Common myeloid progenitor, CD34-positive (primary cell): Measurements from ENCODE around the gene LRPPRC.
A peak's percentile ranks its signal among the peaks of the same experiment; 100 is the strongest.

Experiments
- CTCF ChIA-PET: fragments of 350-600 bp; sonication (Branson Sonifier 250); formaldehyde crosslinking; loops from one replicate; lab custom pipeline; 2021; ENCODE audit warnings: antibody characterized with exemption; lab: Charles Lee
- POLR2A ChIA-PET: fragments of 350-600 bp; sonication (Branson Sonifier 250); formaldehyde crosslinking; loops from one replicate; lab custom pipeline; 2021; ENCODE audit warnings: antibody characterized with exemption; lab: Charles Lee
- DNase-seq, 3 donors: peaks; one replicate each; pipeline versions ENCODE4 v3.0.0 to v3.0.0-alpha.2; 2013
- H3K27ac ChIP-seq, 2 experiments: 1 replicate in 1 of 2; 2 replicates in 1 of 2; pipeline ENCODE4 v1.7.0; 2013; ENCODE audit warnings: inconsistent platforms in 2 of 2, low read length in 2 of 2, mild to moderate bottlenecking in 2 of 2, low read depth in 1 of 2, moderate library complexity in 1 of 2; ENCODE audit not compliant: severe bottlenecking in 2 of 2, insufficient read depth in 1 of 2, poor library complexity in 1 of 2
- H3K27me3 ChIP-seq, 5 experiments: replicated peaks in 2 of 5; 1 replicate in 3 of 5; 2 replicates in 2 of 5; pipeline versions ENCODE4 v1.6.1 to v1.7.0; 2013; ENCODE audit warnings: low read length in 4 of 5, mild to moderate bottlenecking in 2 of 5, moderate library complexity in 2 of 5, inconsistent platforms in 1 of 5; ENCODE audit not compliant: insufficient read depth in 5 of 5, control insufficient read depth in 4 of 5
- H3K36me3 ChIP-seq, 4 experiments: 1 replicate in 2 of 4; 2 replicates in 2 of 4; pipeline versions ENCODE4 v1.6.1 to v1.7.0; 2013; ENCODE audit warnings: low read length in 3 of 4, control low read depth in 1 of 4, mild to moderate bottlenecking in 1 of 4; ENCODE audit not compliant: control insufficient read depth in 4 of 4, insufficient read depth in 4 of 4
- H3K4me1 ChIP-seq, 4 experiments: 1 replicate in 3 of 4; 2 replicates in 1 of 4; pipeline versions ENCODE4 v1.6.1 to v1.7.1; 2013; ENCODE audit warnings: low read length in 3 of 4, mild to moderate bottlenecking in 3 of 4, control low read depth in 1 of 4, inconsistent platforms in 1 of 4, moderate library complexity in 1 of 4; ENCODE audit not compliant: control insufficient read depth in 4 of 4, insufficient read depth in 4 of 4; ENCODE audit errors: control extremely low read depth in 1 of 4
- H3K4me3 ChIP-seq, 7 experiments: 1 replicate in 4 of 7; 2 replicates in 3 of 7; pipeline versions ENCODE4 v1.5.1 to v1.7.0; 2013; ENCODE audit warnings: mild to moderate bottlenecking in 7 of 7, low read length in 6 of 7, moderate library complexity in 6 of 7, inconsistent platforms in 2 of 7, low read depth in 2 of 7, control low read depth in 1 of 7; ENCODE audit not compliant: insufficient read depth in 4 of 7, control insufficient read depth in 1 of 7; ENCODE audit errors: extremely low read depth in 1 of 7
- H3K9me3 ChIP-seq, 5 experiments: 1 replicate in 4 of 5; 2 replicates in 1 of 5; pipeline versions ENCODE4 v1.6.1 to v1.7.1; 2013; ENCODE audit warnings: low read length in 4 of 5, mild to moderate bottlenecking in 2 of 5, inconsistent platforms in 1 of 5, low read depth in 1 of 5, moderate library complexity in 1 of 5; ENCODE audit not compliant: control insufficient read depth in 4 of 5, insufficient read depth in 2 of 5; ENCODE audit errors: control extremely low read depth in 1 of 5
- WGBS: methylation state at CpG from one replicate; pipeline ENCODE4 v1.1.5; 2013; ENCODE audit not compliant: insufficient coverage; 5-methylcytosine and 5-hydroxymethylcytosine counted together

Gene LRPPRC

DNA sequence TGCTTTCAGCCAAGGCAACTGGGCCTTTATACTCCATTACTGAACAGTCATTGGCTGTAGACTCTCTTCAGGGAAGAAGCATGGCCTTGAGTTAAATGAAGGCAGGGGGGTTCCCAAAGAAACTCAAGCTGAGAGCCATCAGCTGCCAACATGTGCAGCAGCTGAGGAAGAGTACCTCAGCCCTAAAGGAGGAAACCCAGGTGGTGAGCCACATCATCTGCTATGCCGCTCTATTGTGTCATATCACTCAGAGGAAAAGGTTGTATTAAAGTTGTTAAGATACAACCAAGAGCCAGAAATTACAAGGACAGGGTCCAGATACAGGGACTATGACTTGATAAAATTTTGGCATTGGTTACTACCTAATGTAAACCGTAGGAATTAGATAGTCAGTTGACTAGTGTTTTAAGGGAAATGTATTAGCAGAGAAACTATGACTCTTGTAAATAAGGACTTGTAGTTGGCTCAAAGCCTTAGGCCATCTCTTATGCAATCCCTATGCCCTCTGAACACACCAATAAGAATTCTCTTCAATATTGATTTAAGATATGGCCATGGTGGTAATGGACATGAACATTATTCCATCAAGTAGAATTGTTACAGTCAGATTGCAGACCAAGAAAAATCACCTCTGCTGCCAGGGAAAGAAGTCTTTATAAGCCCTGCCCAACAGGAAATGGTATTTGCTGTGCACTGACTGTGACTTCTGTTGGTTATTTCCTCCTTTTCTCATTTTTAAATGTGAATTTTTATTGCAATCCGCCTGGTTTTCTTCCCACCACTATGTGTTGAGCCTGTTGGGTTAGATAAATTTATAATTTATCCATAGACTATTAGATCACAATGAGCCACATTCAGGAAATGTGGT lies 9.2 kb upstream of the LRPPRC start:
- H3K4me1 ChIP-seq, result peaks cover 9 to 15% (median 12%) of the 10 kb centered on the region in 4 experiments
- ChIA-PET POLR2A (no interaction called here), CTCF (no interaction called here)
- H3K4me3 ChIP-seq, result peak overlapping the region in 1 of 7 experiments; percentile 26
- DNase-seq, result peak in 2 of 3 donors; percentile 36 to 54
- WGBS, result 77% methylated on average over 2 of the region's 3 CpGs
- H3K36me3 ChIP-seq, result no peaks in the 10 kb centered on the region
- no peaks in the 10 kb centered on the region for H3K9me3 ChIP-seq
- no peaks in the 10 kb centered on the region for H3K27me3 ChIP-seq
- H3K27ac ChIP-seq, result no peak overlapping the region

- WGBS, result no CpG with 5 or more reads among the region's 1 CpG
- Histone ChIP-seq H3K36me3 (no peaks in the 10 kb centered on the region), H3K27me3 (no peaks in the 10 kb centered on the region), H3K27ac (no peak overlapping the region), H3K4me3 (no peak overlapping the region), H3K9me3 (no peaks in the 10 kb centered on the region), H3K4me1 (peaks cover 9 to 15% (median 12%) of the 10 kb centered on the region in 4 experiments)
- ChIA-PET CTCF (interaction anchor here (1.4 kb wide), 1 partner anchor 85 kb away, joined by 3 read pairs; no protein-coding TSS in a partner anchor), POLR2A (no interaction called here)
- no peak for DNase-seq
Observed at GRCh38 chr2:44001716-44002115, 5.9 kb upstream of the LRPPRC start.

DNA sequence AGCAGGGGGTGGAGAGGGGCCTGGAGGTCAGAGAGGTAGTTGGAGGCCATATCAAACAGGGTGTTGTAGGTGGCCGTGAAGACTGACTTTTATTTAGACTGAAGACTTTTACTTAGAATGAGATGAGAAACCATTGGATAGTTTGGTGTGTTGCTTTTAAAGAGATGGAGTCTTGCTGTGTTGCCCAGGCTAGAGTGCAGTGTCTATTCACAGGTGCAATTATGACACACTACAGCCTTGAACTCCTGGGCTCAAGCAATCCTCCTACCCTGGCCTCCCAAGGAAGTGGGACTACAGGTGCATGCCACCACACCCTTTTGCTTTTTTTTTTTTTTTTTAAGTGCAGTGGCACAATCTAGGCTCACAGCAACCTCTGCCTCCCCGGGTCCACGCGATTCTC lies 2.5 kb upstream of the LRPPRC start:
- POLR2A ChIA-PET, result no interaction called here
- DNase-seq, result no peak
- Histone ChIP-seq H3K9me3 (no peaks in the 10 kb centered on the region), H3K27ac (no peak overlapping the region), H3K36me3 (peaks cover 0 to 12% (median 0%) of the 10 kb centered on the region in 4 experiments), H3K4me3 (no peak overlapping the region), H3K27me3 (no peaks in the 10 kb centered on the region), H3K4me1 (peaks cover 7 to 26% (median 9%) of the 10 kb centered on the region in 4 experiments)
- no CpG with 5 or more reads among the region's 4 CpGs for WGBS
- CTCF ChIA-PET, result no interaction called here

GRCh38 chr2:43993437-43993836 lies 2.4 kb downstream of the LRPPRC start:
- no peaks in the 10 kb centered on the region for H3K9me3 ChIP-seq
- peaks cover 0 to 44% (median 13%) of the 10 kb centered on the region in 4 experiments for H3K36me3 ChIP-seq
- DNase-seq, result no peak
- H3K4me1 ChIP-seq, result peaks cover 7 to 26% (median 9%) of the 10 kb centered on the region in 4 experiments
- H3K27me3 ChIP-seq, result no peaks in the 10 kb centered on the region
- 96% methylated on average over 4 of the region's 5 CpGs for WGBS
- H3K27ac ChIP-seq, result no peak overlapping the region
- CTCF ChIA-PET, result no interaction called here
- POLR2A ChIA-PET, result no interaction called here
- H3K4me3 ChIP-seq, result no peak overlapping the region

- CTCF ChIA-PET, result no interaction called here
- no peak for DNase-seq
- Histone ChIP-seq H3K4me1 (peaks cover 3 to 13% (median 5%) of the 10 kb centered on the region in 4 experiments), H3K27ac (no peak overlapping the region), H3K9me3 (no peaks in the 10 kb centered on the region), H3K27me3 (no peaks in the 10 kb centered on the region), H3K36me3 (peaks cover 3 to 66% (median 16%) of the 10 kb centered on the region in 4 experiments), H3K4me3 (no peak overlapping the region)
- POLR2A ChIA-PET, result no interaction called here
- WGBS, result no CpG with 5 or more reads among the region's 4 CpGs
Observed at GRCh38 chr2:43989545-43989944, 6.2 kb downstream of the LRPPRC start.

GRCh38 chr2:43986600-43986999 lies 9.2 kb downstream of the LRPPRC start:
- DNase-seq, result no peak
- H3K36me3 ChIP-seq, result peaks cover 6 to 43% (median 11%) of the 10 kb centered on the region in 4 experiments
- H3K4me3 ChIP-seq, result no peak overlapping the region
- ChIA-PET CTCF (no interaction called here), POLR2A (interaction anchor here (0.8 kb wide), 1 partner anchor 1617 kb away, joined by 3 read pairs; no protein-coding TSS in a partner anchor)
- no peaks in the 10 kb centered on the region for H3K27me3 ChIP-seq
- H3K27ac ChIP-seq, result no peak overlapping the region
- no peaks in the 10 kb centered on the region for H3K4me1 ChIP-seq
- no peaks in the 10 kb centered on the region for H3K9me3 ChIP-seq
- 100% methylated on average over 5 of the region's 6 CpGs for WGBS

GRCh38 chr2:43985359-43985758 lies 10.4 kb downstream of the LRPPRC start:
- CTCF ChIA-PET, result interaction anchor here (0.8 to 1.1 kb wide), 3 partner anchors 9 to 34 kb away, joined by 3 read pairs; no protein-coding TSS in a partner anchor
- Histone ChIP-seq H3K27ac (no peak overlapping the region), H3K4me3 (no peak overlapping the region), H3K36me3 (peaks cover 12 to 48% (median 16%) of the 10 kb centered on the region in 4 experiments), H3K27me3 (no peaks in the 10 kb centered on the region), H3K4me1 (no peaks in the 10 kb centered on the region), H3K9me3 (no peaks in the 10 kb centered on the region)
- WGBS, result 100% methylated on average over 1 of the region's 3 CpGs
- DNase-seq, result no peak
- POLR2A ChIA-PET, result no interaction called here
